Measurements from ENCODE around the gene BIN2. TPM values are rescaled to one million over a fixed set of nuclear protein-coding genes. Genes with fewer than 3 reads are reported as not detected.

The BIN2 gene
- total and polyA plus RNA-seq, 2 of the 4 experiments (the other 2 are of a cell fraction) = not detected

DNA sequence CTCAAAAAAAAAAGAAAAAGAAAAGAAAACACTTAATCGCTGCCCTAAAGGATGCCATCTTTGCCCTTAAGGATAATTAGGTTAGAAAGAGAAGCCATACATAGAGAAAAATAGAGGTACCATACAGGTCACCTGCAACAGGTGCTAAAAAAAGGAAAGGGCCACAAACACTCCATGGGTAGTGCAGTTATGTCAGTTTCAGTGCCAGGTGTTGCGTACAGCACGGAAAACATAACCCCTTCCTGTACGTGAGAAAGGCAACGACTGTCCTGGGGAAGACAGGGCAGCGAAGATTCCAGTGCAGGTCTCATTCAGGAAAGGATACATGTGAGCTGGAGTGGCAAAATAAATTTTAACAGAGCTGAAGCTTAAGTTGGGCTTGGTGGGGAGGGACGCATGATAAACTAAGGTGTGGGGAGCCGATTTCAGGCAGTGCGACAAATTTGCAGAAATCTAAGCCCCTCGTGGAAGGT is 85.9 kb downstream of the BIN2 start:
- Histone ChIP-seq H3K27me3 (ENCODE audit: control insufficient read depth, insufficient read depth, low read length) (no peaks in the 10 kb centered on the region), H4K8ac (ENCODE audit: low read depth in 2 of 2, low read length in 2 of 2) (peak overlapping the region; percentile 89 to 97), H3K9ac (ENCODE audit: low read depth, low read length) (peak overlapping the region; percentile 76), H3K14ac (replicated peaks; ENCODE audit: low read depth, low read length) (peak overlapping the region; percentile 89), H3K4me2 (ENCODE audit: low read depth, low read length) (peak overlapping the region; percentile 91), H2BK120ac (ENCODE audit: low read depth, low read length) (peak overlapping the region; percentile 8; the same call in 1 of the 2 replicates), H2BK20ac (ENCODE audit: low read depth, low read length) (no peak overlapping the region), H3K79me1 (ENCODE audit: low read depth in 1 of 2, low read length in 2 of 2) (peaks cover 21 to 47% of the 10 kb centered on the region in 2 experiments), H3K18ac (ENCODE audit: low read depth, low read length) (peak overlapping the region; percentile 71), H2BK5ac (ENCODE audit: low read depth, low read length, poor library complexity, severe bottlenecking) (no peak overlapping the region), H3K4me3 (ENCODE audit: insufficient read depth, low read depth, low read length) (peak overlapping the region; percentile 73), H3K4ac (ENCODE audit: low read depth, low read length) (peak overlapping the region; percentile 81), H3K56ac (ENCODE audit: extremely low read depth, insufficient read depth, low read length) (0 out of 2 replicates have a peak overlapping the region, but pooled peaks have one; percentile 2), H3K9me3 (ENCODE audit: control insufficient read depth, insufficient read depth, low read length) (no peaks in the 10 kb centered on the region), H3K9me1 (ENCODE audit: insufficient read depth, low read length) (peaks cover 16% of the 10 kb centered on the region), H4K5ac (ENCODE audit: low read depth, low read length) (peak overlapping the region; percentile 89), H4K20me1 (ENCODE audit: insufficient read depth, low read length) (peaks cover 9% of the 10 kb centered on the region; the same call in 1 of the 2 replicates), H3K27ac (ENCODE audit: insufficient read depth, low read length) (peak overlapping the region; percentile 24), H3K4me1 (ENCODE audit: control insufficient read depth, insufficient read depth, low read length) (peaks cover 8% of the 10 kb centered on the region), H2AK9ac (replicated peaks; ENCODE audit: low read depth, low read length, poor library complexity) (peak overlapping the region; percentile 56), H2BK15ac (ENCODE audit: low read depth, low read length) (no peak overlapping the region), H2AFZ (replicated peaks; ENCODE audit: low read length, poor library complexity) (peak overlapping the region; percentile 92), H3K23ac (ENCODE audit: low read depth, low read length) (peak overlapping the region; percentile 9; the same call in 1 of the 2 replicates), H3K36me3 (ENCODE audit: control insufficient read depth, insufficient read depth, low read length) (peaks cover 21% of the 10 kb centered on the region), H4K91ac (ENCODE audit: insufficient read depth, low read depth, low read length) (peak overlapping the region; percentile 67), H2AK5ac (ENCODE audit: low read depth, low read length) (peak overlapping the region; percentile 8; the same call in 1 of the 2 replicates)
- in situ Hi-C loops (cut with MboI; ENCODE audit: low sequenced_read_pairs) = no loop called here
- no peak for ATAC-seq (ENCODE audit: low read depth)
- ChIA-PET POLR2A (ENCODE audit: unreplicated experiment) (interaction anchor here (0.9 to 1.3 kb wide), 3 partner anchors 15 to 155 kb away, joined by 3 to 5 read pairs (median 4); partner anchors contain the start of genes CSRNP2 and POU6F1), CTCF (interaction anchor here (0.8 kb wide), 1 partner anchor 14 kb away, joined by 3 read pairs; no protein-coding TSS in a partner anchor)
- dilution Hi-C loops (cut with HindIII; ENCODE audit: low sequenced_read_pairs, unreplicated experiment) = no loop called here
- intact Hi-C loops (cut with micrococcal nuclease) = loop anchor here (2.0 to 5.0 kb wide), 2 partner anchors 65 to 156 kb away; partner anchors contain the start of genes CSRNP2 and TFCP2
- DNase-seq = no peak
- WGBS, 2 experiments (ENCODE audit: extremely low coverage in 2 of 2, insufficient read length in 1 of 2) = 14% methylated on average over 6 of the region's 10 CpGs; no CpG with 5 or more reads in 1 of the 2 experiments
- no TSS peak for BruUV-seq (replicated peaks)
- TF ChIP-seq MAZ (IDR thresholded peaks at IDR 0.05; ENCODE audit: borderline replicate concordance, low read depth, low read length) (no peak), RAD21 (IDR thresholded peaks at IDR 0.05; ENCODE audit: low read length) (no peak), CHD1 (IDR thresholded peaks at IDR 0.05; ENCODE audit: low read depth, low read length) (no peak), NFE2L2 (IDR thresholded peaks at IDR 0.05; ENCODE audit: low read depth, low read length) (no peak), POLR2A (IDR thresholded peaks at IDR 0.05; ENCODE audit: low read depth, low read length) (no peak), RFX5 (IDR thresholded peaks at IDR 0.05; ENCODE audit: low read depth, low read length) (no peak), SMC3 (IDR thresholded peaks at IDR 0.05; ENCODE audit: low read depth, low read length) (no peak), USF2 (IDR thresholded peaks at IDR 0.05; ENCODE audit: low read depth, low read length) (no peak), MAFK (IDR thresholded peaks at IDR 0.05; ENCODE audit: low read depth, low read length) (no peak), FOS (IDR thresholded peaks at IDR 0.05; ENCODE audit: low read depth, low read length) (no peak), BHLHE40 (IDR thresholded peaks at IDR 0.05; ENCODE audit: low read depth, low read length) (no peak), RCOR1 (IDR thresholded peaks at IDR 0.05; ENCODE audit: insufficient replicate concordance, low read length) (no peak), CEBPB (IDR thresholded peaks at IDR 0.05; ENCODE audit: low read depth, low read length) (no peak)
- TF ChIP-seq, protein P1, sequence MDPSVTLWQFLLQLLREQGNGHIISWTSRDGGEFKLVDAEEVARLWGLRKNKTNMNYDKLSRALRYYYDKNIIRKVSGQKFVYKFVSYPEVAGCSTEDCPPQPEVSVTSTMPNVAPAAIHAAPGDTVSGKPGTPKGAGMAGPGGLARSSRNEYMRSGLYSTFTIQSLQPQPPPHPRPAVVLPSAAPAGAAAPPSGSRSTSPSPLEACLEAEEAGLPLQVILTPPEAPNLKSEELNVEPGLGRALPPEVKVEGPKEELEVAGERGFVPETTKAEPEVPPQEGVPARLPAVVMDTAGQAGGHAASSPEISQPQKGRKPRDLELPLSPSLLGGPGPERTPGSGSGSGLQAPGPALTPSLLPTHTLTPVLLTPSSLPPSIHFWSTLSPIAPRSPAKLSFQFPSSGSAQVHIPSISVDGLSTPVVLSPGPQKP (IDR thresholded peaks at IDR 0.05; ENCODE audit: borderline replicate concordance, low read depth, low read length) = no peak
- TF ChIP-seq, protein P2, sequence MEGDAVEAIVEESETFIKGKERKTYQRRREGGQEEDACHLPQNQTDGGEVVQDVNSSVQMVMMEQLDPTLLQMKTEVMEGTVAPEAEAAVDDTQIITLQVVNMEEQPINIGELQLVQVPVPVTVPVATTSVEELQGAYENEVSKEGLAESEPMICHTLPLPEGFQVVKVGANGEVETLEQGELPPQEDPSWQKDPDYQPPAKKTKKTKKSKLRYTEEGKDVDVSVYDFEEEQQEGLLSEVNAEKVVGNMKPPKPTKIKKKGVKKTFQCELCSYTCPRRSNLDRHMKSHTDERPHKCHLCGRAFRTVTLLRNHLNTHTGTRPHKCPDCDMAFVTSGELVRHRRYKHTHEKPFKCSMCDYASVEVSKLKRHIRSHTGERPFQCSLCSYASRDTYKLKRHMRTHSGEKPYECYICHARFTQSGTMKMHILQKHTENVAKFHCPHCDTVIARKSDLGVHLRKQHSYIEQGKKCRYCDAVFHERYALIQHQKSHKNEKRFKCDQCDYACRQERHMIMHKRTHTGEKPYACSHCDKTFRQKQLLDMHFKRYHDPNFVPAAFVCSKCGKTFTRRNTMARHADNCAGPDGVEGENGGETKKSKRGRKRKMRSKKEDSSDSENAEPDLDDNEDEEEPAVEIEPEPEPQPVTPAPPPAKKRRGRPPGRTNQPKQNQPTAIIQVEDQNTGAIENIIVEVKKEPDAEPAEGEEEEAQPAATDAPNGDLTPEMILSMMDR (conservative IDR thresholded peaks at IDR 0.05; ENCODE audit: low read depth, low read length) = no peak

Data from IMR-90 (cell line).